CD4-positive, alpha-beta T cell (primary cell): ENCODE data around the gene MAMLD1. TPM values are rescaled to one million over a fixed set of nuclear protein-coding genes. Genes with fewer than 3 reads are reported as not detected.

Experiments used
- ATAC-seq: fragments of 200-7000 bp; cut with Tn5 transposase; one replicate; pipeline ENCODE4 v1.10.0; 2022; ENCODE audit warnings: mild to moderate bottlenecking; ENCODE audit not compliant: poor library complexity
- CTCF ChIA-PET: fragments of 350-600 bp; sonication (Branson Sonifier 250); formaldehyde crosslinking; loops from one replicate; lab custom pipeline; 2021; ENCODE audit warnings: antibody characterized with exemption, inconsistent platforms; lab: Charles Lee
- POLR2A ChIA-PET: fragments of 350-600 bp; sonication (Branson Sonifier 250); formaldehyde crosslinking; loops from one replicate; lab custom pipeline; 2021; ENCODE audit warnings: antibody characterized with exemption, inconsistent platforms; lab: Charles Lee
- DNase-seq, 14 experiments: peaks; one replicate each; pipeline ENCODE4 v3.0.0-alpha.2; 2013 to 2020; ENCODE audit warnings: mixed read lengths in 2 of 14
- H3K27ac ChIP-seq, 2 donors: one replicate each; pipeline versions ENCODE4 v1.5.1 to v1.7.0; 2013; ENCODE audit warnings: low read length in 2 of 2, low read depth in 1 of 2, mild to moderate bottlenecking in 1 of 2
- H3K27me3 ChIP-seq, 2 experiments: 1 replicate in 1 of 2; 2 replicates in 1 of 2; pipeline versions ENCODE4 v1.6.1 to v1.7.0; 2013; ENCODE audit warnings: low read length in 2 of 2, control low read depth in 1 of 2, mild to moderate bottlenecking in 1 of 2, moderate library complexity in 1 of 2; ENCODE audit not compliant: insufficient read depth in 2 of 2, control insufficient read depth in 1 of 2
- H3K36me3 ChIP-seq: one replicate; pipeline ENCODE4 v1.6.1; 2013; ENCODE audit warnings: low read length, control low read depth; ENCODE audit not compliant: insufficient read depth
- H3K4me1 ChIP-seq: one replicate; pipeline ENCODE4 v1.6.1; 2013; ENCODE audit warnings: low read length, control low read depth; ENCODE audit not compliant: insufficient read depth
- H3K4me3 ChIP-seq: one replicate; pipeline ENCODE4 v1.5.1; 2013; ENCODE audit warnings: mild to moderate bottlenecking, low read length, moderate library complexity
- H3K9me3 ChIP-seq, 2 experiments: 1 replicate in 1 of 2; 2 replicates in 1 of 2; pipeline versions ENCODE4 v1.6.1 to v1.7.0; 2013; ENCODE audit warnings: low read length in 2 of 2, mild to moderate bottlenecking in 2 of 2, control low read depth in 1 of 2, moderate library complexity in 1 of 2; ENCODE audit not compliant: control insufficient read depth in 1 of 2, insufficient read depth in 1 of 2
- H3K27ac Mint-ChIP-seq: one replicate; pipeline ENCODE4 v1.8.0; 2020; ENCODE audit warnings: mixed read lengths
- H3K27me3 Mint-ChIP-seq: one replicate; pipeline ENCODE4 v1.8.0; 2021; ENCODE audit warnings: mixed read lengths
- H3K36me3 Mint-ChIP-seq: one replicate; pipeline ENCODE4 v1.8.0; 2021; ENCODE audit warnings: low read depth, mixed read lengths
- H3K4me1 Mint-ChIP-seq: one replicate; pipeline ENCODE4 v1.8.0; 2021; ENCODE audit warnings: low read depth, mixed read lengths
- H3K4me3 Mint-ChIP-seq: one replicate; pipeline ENCODE4 v1.8.0; 2020; ENCODE audit warnings: mild to moderate bottlenecking, mixed read lengths
- H3K9me3 Mint-ChIP-seq: one replicate; pipeline ENCODE4 v1.8.0; 2020; ENCODE audit warnings: mixed read lengths
- intact Hi-C, 2 experiments: fragments of 100-400 bp; cut with DNase I in 1 of 2; cut with micrococcal nuclease in 1 of 2; formaldehyde crosslinking; loops; one replicate each; pipeline versions ENCODE4 v1.15.1 to v1.9.0; 2023 to 2025; cut with DNase I, micrococcal nuclease
- total RNA-seq, 174 experiments: library from RNA in 2 of 174; stranded (reverse) in 2 of 174; gene quantifications; one replicate each; pipeline ENCODE4 v1.2.3 and lab custom pipeline; 2021 to 2026
- TF ChIP-seq, protein P1 (sequence below): fragments of 200-600 bp; IDR thresholded peaks from one replicate; pipeline ENCODE4 v1.8.0; 2022; ENCODE audit warnings: antibody characterized with exemption, mild to moderate bottlenecking

The MAMLD1 gene
- total RNA-seq, 2 experiments from 2014 or later: 0.45 to 0.96 TPM

DNA sequence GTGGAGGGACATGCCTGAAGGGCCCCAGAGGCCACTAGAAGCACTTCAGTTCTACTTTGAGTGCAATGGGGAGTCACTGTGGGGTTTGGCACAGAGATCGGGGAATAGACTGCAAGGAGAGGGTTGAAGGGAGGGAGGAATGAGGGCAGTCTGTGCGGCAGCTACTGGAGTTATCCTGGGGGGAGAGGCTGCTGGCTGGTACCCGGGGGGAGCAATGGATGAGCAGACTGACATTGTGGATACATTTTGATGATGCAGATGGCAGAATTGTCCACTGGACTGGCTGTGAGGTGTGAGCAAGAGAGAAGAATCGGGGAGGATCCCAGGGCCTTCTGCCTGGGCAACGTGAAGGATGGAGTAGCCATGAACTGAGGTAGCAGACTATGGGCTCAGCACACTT lies 2.8 kb upstream of the MAMLD1 start:
- H3K4me1 Mint-ChIP-seq: peaks cover 17% of the 10 kb centered on the region
- no peaks in the 10 kb centered on the region for H3K36me3 Mint-ChIP-seq
- DNase-seq: no peak
- CTCF ChIA-PET: no interaction called here
- Histone ChIP-seq H3K27me3 (peaks cover 4 to 14% of the 10 kb centered on the region in 2 experiments), H3K9me3 (no peaks in the 10 kb centered on the region), H3K36me3 (no peaks in the 10 kb centered on the region), H3K4me1 (peaks cover 30% of the 10 kb centered on the region), H3K4me3 (no peak overlapping the region), H3K27ac (no peak overlapping the region)
- POLR2A ChIA-PET: no interaction called here
- intact Hi-C loops: loop anchor here (10.0 kb wide), 2 partner anchors 124 to 214 kb away; no protein-coding TSS in a partner anchor
- H3K9me3 Mint-ChIP-seq: no peaks in the 10 kb centered on the region
- H3K4me3 Mint-ChIP-seq: peak overlapping the region; percentile 89
- no peak overlapping the region for H3K27ac Mint-ChIP-seq
- H3K27me3 Mint-ChIP-seq: peaks cover 29% of the 10 kb centered on the region
- no peak for ATAC-seq
- TF ChIP-seq, protein P1, sequence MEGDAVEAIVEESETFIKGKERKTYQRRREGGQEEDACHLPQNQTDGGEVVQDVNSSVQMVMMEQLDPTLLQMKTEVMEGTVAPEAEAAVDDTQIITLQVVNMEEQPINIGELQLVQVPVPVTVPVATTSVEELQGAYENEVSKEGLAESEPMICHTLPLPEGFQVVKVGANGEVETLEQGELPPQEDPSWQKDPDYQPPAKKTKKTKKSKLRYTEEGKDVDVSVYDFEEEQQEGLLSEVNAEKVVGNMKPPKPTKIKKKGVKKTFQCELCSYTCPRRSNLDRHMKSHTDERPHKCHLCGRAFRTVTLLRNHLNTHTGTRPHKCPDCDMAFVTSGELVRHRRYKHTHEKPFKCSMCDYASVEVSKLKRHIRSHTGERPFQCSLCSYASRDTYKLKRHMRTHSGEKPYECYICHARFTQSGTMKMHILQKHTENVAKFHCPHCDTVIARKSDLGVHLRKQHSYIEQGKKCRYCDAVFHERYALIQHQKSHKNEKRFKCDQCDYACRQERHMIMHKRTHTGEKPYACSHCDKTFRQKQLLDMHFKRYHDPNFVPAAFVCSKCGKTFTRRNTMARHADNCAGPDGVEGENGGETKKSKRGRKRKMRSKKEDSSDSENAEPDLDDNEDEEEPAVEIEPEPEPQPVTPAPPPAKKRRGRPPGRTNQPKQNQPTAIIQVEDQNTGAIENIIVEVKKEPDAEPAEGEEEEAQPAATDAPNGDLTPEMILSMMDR: no peak

DNA sequence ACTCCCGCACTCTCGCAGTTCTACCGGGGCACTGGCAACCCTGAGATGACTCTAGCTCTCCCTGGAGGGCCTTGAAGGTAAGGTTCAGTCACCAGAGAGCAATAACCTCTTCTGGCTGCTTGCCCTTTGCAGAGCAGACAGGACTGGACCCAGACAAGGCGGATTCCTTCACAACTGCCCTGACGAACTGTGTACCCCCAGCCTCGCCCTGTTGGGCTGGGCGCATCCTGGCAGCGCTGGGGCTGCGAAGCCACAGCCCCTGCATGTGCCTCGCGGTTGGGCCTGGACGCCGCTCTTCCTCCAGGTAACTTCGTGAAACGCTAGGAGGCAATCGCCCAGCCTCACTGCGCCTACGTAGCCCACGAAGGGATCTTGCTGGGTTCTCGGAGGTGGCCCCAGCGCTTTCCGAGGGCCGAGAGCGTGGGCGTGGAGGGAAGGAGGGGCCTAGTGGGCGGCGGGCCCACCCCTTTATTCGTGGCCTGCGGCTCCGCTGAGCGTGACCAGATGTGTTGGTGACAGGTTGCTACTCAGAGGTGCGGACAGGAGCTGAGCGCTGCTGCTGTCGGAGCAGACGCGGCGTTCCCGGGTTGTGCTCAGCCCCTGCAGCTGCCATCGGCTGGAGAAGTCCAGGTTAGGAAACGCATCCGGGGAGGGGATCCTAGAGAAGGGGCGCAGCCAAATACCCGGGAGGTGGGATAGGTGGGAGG lies 1.9 kb upstream of the MAMLD1 start:
- H3K4me1 Mint-ChIP-seq: peaks cover 24% of the 10 kb centered on the region
- H3K27me3 ChIP-seq: peaks cover 4 to 14% of the 10 kb centered on the region in 2 experiments
- H3K36me3 Mint-ChIP-seq: no peaks in the 10 kb centered on the region
- DNase-seq (peak in 4 of 14 experiments; percentile 19 to 60 (median 40)), ATAC-seq (no peak)
- peak overlapping the region; percentile 89 for H3K4me3 Mint-ChIP-seq
- H3K36me3 ChIP-seq: no peaks in the 10 kb centered on the region
- peaks cover 29% of the 10 kb centered on the region for H3K27me3 Mint-ChIP-seq
- TF ChIP-seq, protein P1: no peak
- no peak overlapping the region for H3K27ac Mint-ChIP-seq
- no peak overlapping the region for H3K27ac ChIP-seq
- no peaks in the 10 kb centered on the region for H3K9me3 ChIP-seq
- CTCF ChIA-PET: interaction anchor here (1.0 kb wide), 1 partner anchor 126 kb away, joined by 3 read pairs; no protein-coding TSS in a partner anchor
- H3K9me3 Mint-ChIP-seq: no peaks in the 10 kb centered on the region
- intact Hi-C loops: loop anchor here (10.0 kb wide), 2 partner anchors 124 to 214 kb away; no protein-coding TSS in a partner anchor
- peak overlapping the region; percentile 64 for H3K4me3 ChIP-seq
- peaks cover 37% of the 10 kb centered on the region for H3K4me1 ChIP-seq
- POLR2A ChIA-PET: no interaction called here

DNA sequence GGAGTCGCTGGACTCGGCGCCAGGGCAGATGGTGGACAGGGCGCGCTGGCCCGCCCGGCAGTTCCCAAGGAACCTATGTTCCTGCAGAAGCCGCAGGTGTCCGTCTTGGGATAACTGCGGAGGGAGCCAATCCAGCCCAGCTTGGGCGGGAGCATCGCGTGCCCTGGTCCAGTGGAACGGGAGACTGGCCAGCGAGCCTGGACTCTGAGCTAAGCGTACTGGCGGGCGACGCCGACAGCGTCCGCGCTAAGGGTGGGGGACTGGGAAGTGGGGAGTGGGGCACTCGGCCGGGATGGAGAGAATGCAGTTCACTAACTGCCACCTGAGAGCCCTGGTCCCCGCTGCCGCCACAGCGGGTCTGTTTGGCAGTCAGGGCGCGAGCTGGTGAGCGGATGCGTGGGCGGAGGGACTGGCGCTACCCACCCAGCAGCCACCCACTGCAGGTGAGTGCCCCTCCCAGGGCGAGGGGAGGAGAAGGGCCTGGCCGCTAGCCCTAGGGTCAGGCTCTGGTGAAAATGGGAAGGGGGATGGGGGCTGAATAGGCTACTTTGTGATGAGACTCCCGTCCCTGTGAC lies 1.3 kb upstream of the MAMLD1 start:
- TF ChIP-seq, protein P1: no peak
- peaks cover 4 to 14% of the 10 kb centered on the region in 2 experiments for H3K27me3 ChIP-seq
- H3K4me3 ChIP-seq: peak overlapping the region; percentile 64
- peaks cover 29% of the 10 kb centered on the region for H3K27me3 Mint-ChIP-seq
- no peaks in the 10 kb centered on the region for H3K36me3 ChIP-seq
- ChIA-PET CTCF (interaction anchor here (1.0 kb wide), 1 partner anchor 126 kb away, joined by 3 read pairs; no protein-coding TSS in a partner anchor), POLR2A (interaction anchor here (0.8 to 1.9 kb wide), 3 partner anchors 48 to 213 kb away, joined by 4 to 5 read pairs (median 4); no protein-coding TSS in a partner anchor)
- no peaks in the 10 kb centered on the region for H3K9me3 ChIP-seq
- H3K4me1 ChIP-seq: peaks cover 42% of the 10 kb centered on the region
- H3K4me3 Mint-ChIP-seq: peak overlapping the region; percentile 89
- intact Hi-C loops: loop anchor here (10.0 kb wide), 2 partner anchors 123 to 213 kb away; no protein-coding TSS in a partner anchor
- H3K27ac Mint-ChIP-seq: no peak overlapping the region
- no peaks in the 10 kb centered on the region for H3K36me3 Mint-ChIP-seq
- peak in 3 of 14 experiments; percentile 33 to 42 (median 35) for DNase-seq
- no peaks in the 10 kb centered on the region for H3K9me3 Mint-ChIP-seq
- no peak for ATAC-seq
- no peak overlapping the region for H3K27ac ChIP-seq
- H3K4me1 Mint-ChIP-seq: peaks cover 31% of the 10 kb centered on the region
